GM21423 (cell line): Measurements from ENCODE around the gene GCH1.
A peak's percentile ranks its signal among the peaks of the same experiment; 100 is the strongest.
"Not testable (repeated sequence)": the region's sequence is repeated elsewhere in the genome, so short reads cannot be mapped to it uniquely, and the experiment has no call there.

Experiments used
- ATAC-seq: cut with Tn5 transposase; IDR thresholded peaks from one replicate; pipeline ENCODE4 v1.9.1; 2021; ENCODE audit warnings: mild to moderate bottlenecking, moderate library complexity; ENCODE audit not compliant: unreplicated experiment

The GCH1 gene

GRCh38 chr14:54902521-54903420 is at the start of gene GCH1:
Gene GCH1, minus strand, starts transcription at chr14:54902826. Its CDS starts 163 bp downstream, at chr14:54902663.
- ATAC-seq = peak; percentile 84

GRCh38 chr14:54947230-54947629 is 44.6 kb upstream of the GCH1 start:
- no peak for ATAC-seq

- no peak for ATAC-seq
Observed at GRCh38 chr14:54946500-54946899, 43.9 kb upstream of the GCH1 start.

GRCh38 chr14:54944737-54945391 is 42.2 kb upstream of the GCH1 start:
- no peak for ATAC-seq

- ATAC-seq = no peak
Observed at GRCh38 chr14:54942913-54943312, 40.3 kb upstream of the GCH1 start.

- ATAC-seq = no peak
Observed at GRCh38 chr14:54936816-54937215, 34.2 kb upstream of the GCH1 start.

GRCh38 chr14:54935958-54936357 is 33.3 kb upstream of the GCH1 start:
- no peak for ATAC-seq

GRCh38 chr14:54935100-54935499 is 32.5 kb upstream of the GCH1 start:
- no peak for ATAC-seq

- ATAC-seq = no peak
Observed at GRCh38 chr14:54933006-54933405, 30.4 kb upstream of the GCH1 start.

- no peak for ATAC-seq
Observed at GRCh38 chr14:54931598-54932340, 29.1 kb upstream of the GCH1 start.

GRCh38 chr14:54931101-54931500 is 28.5 kb upstream of the GCH1 start:
- ATAC-seq = no peak

GRCh38 chr14:54929556-54929955 is 26.9 kb upstream of the GCH1 start:
- ATAC-seq = no peak

GRCh38 chr14:54928216-54928615 is 25.6 kb upstream of the GCH1 start:
- ATAC-seq = no peak

GRCh38 chr14:54927551-54927950 is 24.9 kb upstream of the GCH1 start:
- no peak for ATAC-seq

GRCh38 chr14:54926570-54926969 is 23.9 kb upstream of the GCH1 start:
- ATAC-seq = not testable (repeated sequence)

GRCh38 chr14:54922598-54922997 is 20.0 kb upstream of the GCH1 start:
- no peak for ATAC-seq

- ATAC-seq = no peak
Observed at GRCh38 chr14:54920052-54920451, 17.4 kb upstream of the GCH1 start.

GRCh38 chr14:54919330-54919729 is 16.7 kb upstream of the GCH1 start:
- ATAC-seq = no peak

- ATAC-seq = no peak
Observed at GRCh38 chr14:54918427-54918826, 15.8 kb upstream of the GCH1 start.

- no peak for ATAC-seq
Observed at GRCh38 chr14:54916101-54916500, 13.5 kb upstream of the GCH1 start.

GRCh38 chr14:54909817-54910558 is 7.4 kb upstream of the GCH1 start:
- ATAC-seq = no peak
